Osteocyte (in vitro differentiated cells): ENCODE data around the gene SOBP. TPM values are rescaled to one million over a fixed set of nuclear protein-coding genes. Genes with fewer than 3 reads are reported as not detected.

Experiments used
- DNase-seq: peaks from one replicate; pipeline ENCODE4 v3.0.0; 2021; ENCODE audit warnings: mixed read lengths; ENCODE audit not compliant: unreplicated experiment; ENCODE audit errors: extremely low spot score
- H3K27ac Mint-ChIP-seq: one replicate; pipeline ENCODE4 v1.8.0; 2021; ENCODE audit warnings: mild to moderate bottlenecking, mixed read lengths; ENCODE audit not compliant: unreplicated experiment
- H3K27me3 Mint-ChIP-seq: one replicate; pipeline ENCODE4 v1.8.0; 2021; ENCODE audit warnings: mixed read lengths; ENCODE audit not compliant: unreplicated experiment
- H3K36me3 Mint-ChIP-seq: one replicate; pipeline ENCODE4 v1.8.0; 2021; ENCODE audit warnings: mixed read lengths; ENCODE audit not compliant: unreplicated experiment
- H3K4me1 Mint-ChIP-seq: one replicate; pipeline ENCODE4 v1.8.0; 2021; ENCODE audit warnings: mixed read lengths; ENCODE audit not compliant: unreplicated experiment
- H3K4me3 Mint-ChIP-seq: one replicate; pipeline ENCODE4 v1.8.0; 2021; ENCODE audit warnings: mild to moderate bottlenecking, moderate library complexity, mixed read lengths; ENCODE audit not compliant: unreplicated experiment
- H3K9me3 Mint-ChIP-seq: one replicate; pipeline ENCODE4 v1.8.0; 2021; ENCODE audit warnings: mixed read lengths; ENCODE audit not compliant: unreplicated experiment
- total RNA-seq: library from RNA; stranded (reverse); gene quantifications from 2 replicates; pipeline ENCODE4 v1.2.1, GENCODE V29; 2021
- TF ChIP-seq, protein P1 (sequence below): fragments of 200-600 bp; sonication (generic); IDR thresholded peaks from 2 replicates; pipeline ENCODE4 v1.5.0; 2021; ENCODE audit warnings: antibody characterized with exemption, mild to moderate bottlenecking, moderate library complexity

The SOBP gene
- total RNA-seq, 1 donor from 2014 or later: 7.4 TPM

DNA sequence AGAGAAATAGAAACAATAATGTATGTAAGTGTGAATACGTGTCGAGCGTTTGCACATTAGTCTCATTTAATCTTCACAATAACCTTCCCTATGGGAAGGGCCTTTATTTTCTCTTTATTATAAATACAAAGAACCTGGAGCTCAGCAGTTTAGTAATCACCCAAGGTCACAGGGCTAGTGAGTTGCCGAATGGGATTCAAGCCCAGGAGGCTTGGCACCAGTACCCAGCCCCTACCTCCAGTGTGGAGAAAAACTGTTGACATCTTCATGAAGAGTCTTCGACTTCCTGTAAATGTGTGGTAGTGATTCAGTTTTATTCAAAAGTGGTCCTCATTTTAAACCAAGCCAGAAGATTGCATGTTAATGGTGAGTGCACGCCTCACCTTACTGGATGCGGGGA is 171.4 kb downstream of the SOBP start:
- no peak overlapping the region for H3K27ac Mint-ChIP-seq
- TF ChIP-seq, protein P1, sequence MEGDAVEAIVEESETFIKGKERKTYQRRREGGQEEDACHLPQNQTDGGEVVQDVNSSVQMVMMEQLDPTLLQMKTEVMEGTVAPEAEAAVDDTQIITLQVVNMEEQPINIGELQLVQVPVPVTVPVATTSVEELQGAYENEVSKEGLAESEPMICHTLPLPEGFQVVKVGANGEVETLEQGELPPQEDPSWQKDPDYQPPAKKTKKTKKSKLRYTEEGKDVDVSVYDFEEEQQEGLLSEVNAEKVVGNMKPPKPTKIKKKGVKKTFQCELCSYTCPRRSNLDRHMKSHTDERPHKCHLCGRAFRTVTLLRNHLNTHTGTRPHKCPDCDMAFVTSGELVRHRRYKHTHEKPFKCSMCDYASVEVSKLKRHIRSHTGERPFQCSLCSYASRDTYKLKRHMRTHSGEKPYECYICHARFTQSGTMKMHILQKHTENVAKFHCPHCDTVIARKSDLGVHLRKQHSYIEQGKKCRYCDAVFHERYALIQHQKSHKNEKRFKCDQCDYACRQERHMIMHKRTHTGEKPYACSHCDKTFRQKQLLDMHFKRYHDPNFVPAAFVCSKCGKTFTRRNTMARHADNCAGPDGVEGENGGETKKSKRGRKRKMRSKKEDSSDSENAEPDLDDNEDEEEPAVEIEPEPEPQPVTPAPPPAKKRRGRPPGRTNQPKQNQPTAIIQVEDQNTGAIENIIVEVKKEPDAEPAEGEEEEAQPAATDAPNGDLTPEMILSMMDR: no peak
- no peaks in the 10 kb centered on the region for H3K9me3 Mint-ChIP-seq
- H3K4me3 Mint-ChIP-seq: no peak overlapping the region
- peaks cover 72% of the 10 kb centered on the region for H3K4me1 Mint-ChIP-seq
- H3K36me3 Mint-ChIP-seq: no peaks in the 10 kb centered on the region
- peaks cover 2% of the 10 kb centered on the region for H3K27me3 Mint-ChIP-seq
- DNase-seq: no peak

DNA sequence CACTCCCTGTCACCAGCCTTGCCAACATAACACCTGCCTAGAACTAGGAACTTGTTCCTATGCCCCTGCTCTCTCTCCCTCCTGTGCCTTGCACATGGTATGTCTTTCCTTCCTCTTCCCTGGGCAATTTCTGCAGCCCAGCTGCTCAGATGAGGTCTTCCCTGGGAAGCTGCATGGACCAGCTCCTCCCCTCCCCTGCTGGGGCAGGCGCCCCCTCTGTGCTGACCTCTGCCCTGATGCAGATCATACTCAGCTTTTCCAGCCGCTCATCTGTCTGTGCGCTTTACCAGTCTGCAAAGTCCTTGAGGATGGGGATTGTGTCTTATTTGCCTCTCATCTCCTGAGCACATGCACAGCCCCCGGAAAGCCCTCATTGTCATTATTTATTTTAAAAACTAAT is 172.4 kb downstream of the SOBP start:
- H3K36me3 Mint-ChIP-seq: no peaks in the 10 kb centered on the region
- H3K27me3 Mint-ChIP-seq: peaks cover 2% of the 10 kb centered on the region
- H3K27ac Mint-ChIP-seq: no peak overlapping the region
- no peaks in the 10 kb centered on the region for H3K9me3 Mint-ChIP-seq
- H3K4me3 Mint-ChIP-seq: no peak overlapping the region
- DNase-seq: no peak
- peaks cover 70% of the 10 kb centered on the region for H3K4me1 Mint-ChIP-seq
- TF ChIP-seq, protein P1: no peak

GRCh38 chr6:107663308-107663707 is 173.4 kb downstream of the SOBP start:
- Mint-ChIP-seq H3K36me3 (no peaks in the 10 kb centered on the region), H3K9me3 (no peaks in the 10 kb centered on the region), H3K27ac (no peak overlapping the region), H3K4me1 (peaks cover 64% of the 10 kb centered on the region), H3K27me3 (peaks cover 2% of the 10 kb centered on the region), H3K4me3 (no peak overlapping the region)
- TF ChIP-seq, protein P1: no peak
- DNase-seq: no peak

DNA sequence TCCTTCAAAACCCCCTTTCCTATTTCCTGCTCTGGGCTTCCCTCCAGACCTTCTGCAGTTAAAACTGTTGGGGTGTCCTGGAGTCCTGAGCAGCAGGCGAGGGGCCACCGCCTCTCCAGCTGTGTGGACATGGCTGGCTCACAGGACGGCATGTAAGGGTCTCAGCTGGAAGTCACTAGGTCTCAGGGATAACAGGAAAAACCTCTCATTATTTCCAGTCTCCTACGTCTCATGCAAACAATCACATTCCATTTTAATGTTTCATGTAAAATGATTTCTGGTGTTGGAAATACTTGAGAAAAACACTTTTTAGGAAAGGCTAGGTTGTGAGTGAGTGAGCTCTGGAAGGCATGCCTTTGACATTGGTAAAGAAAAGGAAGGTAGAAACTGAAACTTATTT is 175.5 kb downstream of the SOBP start:
- Mint-ChIP-seq H3K4me3 (peak overlapping the region; percentile 14), H3K4me1 (peaks cover 46% of the 10 kb centered on the region), H3K27me3 (peaks cover 2% of the 10 kb centered on the region), H3K9me3 (no peaks in the 10 kb centered on the region), H3K36me3 (no peaks in the 10 kb centered on the region), H3K27ac (peak overlapping the region; percentile 92)
- TF ChIP-seq, protein P1: no peak
- no peak for DNase-seq

DNA sequence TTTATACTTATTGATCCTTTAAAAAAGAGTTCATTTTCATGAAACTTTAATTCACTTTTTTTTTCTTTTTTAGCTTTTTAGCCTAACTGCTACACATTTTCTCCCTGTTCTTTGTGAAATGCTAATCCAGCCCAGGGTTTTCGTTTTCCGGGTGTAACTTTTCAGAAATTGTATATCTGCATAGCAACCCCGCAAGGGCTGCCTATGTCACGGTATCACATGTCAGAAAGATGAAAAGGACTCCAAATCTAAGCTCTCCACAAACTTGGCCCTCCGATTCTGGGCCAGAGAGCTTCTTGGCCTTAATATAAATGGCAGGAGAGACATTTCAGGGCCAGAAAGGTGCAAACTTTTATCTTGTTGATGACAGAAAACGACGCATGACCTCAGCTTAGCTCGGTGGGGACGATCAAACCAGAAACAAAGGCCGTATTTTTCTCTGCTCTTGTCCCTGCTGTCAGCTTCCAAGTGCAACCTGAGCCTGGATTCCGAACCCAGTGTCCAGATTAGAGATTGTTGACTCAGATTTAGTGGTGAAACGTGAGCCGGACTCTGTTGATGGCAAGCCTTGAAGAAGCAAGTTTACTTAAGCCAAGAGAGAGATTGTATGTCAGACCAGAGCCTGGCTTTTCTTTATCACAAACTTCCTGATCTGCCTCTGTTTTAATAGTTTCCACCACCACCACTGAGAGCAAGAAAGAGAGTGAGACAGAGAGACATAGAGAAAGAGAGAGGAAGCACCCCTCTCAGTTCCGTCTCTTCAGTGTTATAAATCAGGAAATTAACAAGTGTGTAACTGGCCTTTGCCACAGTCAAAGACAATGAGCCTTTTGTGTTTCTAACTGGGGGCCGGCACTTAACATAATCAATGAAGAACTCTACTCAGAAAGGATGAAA is 176.4 kb downstream of the SOBP start:
- peak overlapping the region; percentile 92 for H3K27ac Mint-ChIP-seq
- H3K36me3 Mint-ChIP-seq: no peaks in the 10 kb centered on the region
- TF ChIP-seq, protein P1: no peak
- peaks cover 54% of the 10 kb centered on the region for H3K4me1 Mint-ChIP-seq
- H3K27me3 Mint-ChIP-seq: peaks cover 2% of the 10 kb centered on the region
- no peak for DNase-seq
- peak overlapping the region; percentile 11 for H3K4me3 Mint-ChIP-seq
- H3K9me3 Mint-ChIP-seq: no peaks in the 10 kb centered on the region
